ENCODE results near the gene RBFOX1.

Gene RBFOX1

GRCh38 chr16:7316281-7316888 lies 16.3 kb upstream of the RBFOX1 start:
- no peak for TF ChIP-seq CTCF (IDR thresholded peaks at IDR 0.05)
- TF ChIP-seq ZFX (IDR thresholded peaks at IDR 0.05; ENCODE audit: borderline replicate concordance) = no peak
- no peak overlapping the region for H3K27ac ChIP-seq

- H3K27ac ChIP-seq = no peak overlapping the region
- TF ChIP-seq CTCF (IDR thresholded peaks at IDR 0.05) (no peak), ZFX (IDR thresholded peaks at IDR 0.05; ENCODE audit: borderline replicate concordance) (no peak)
Observed at GRCh38 chr16:7317982-7318381, 14.7 kb upstream of the RBFOX1 start.

GRCh38 chr16:7318686-7319085 lies 14.0 kb upstream of the RBFOX1 start:
- TF ChIP-seq CTCF (IDR thresholded peaks at IDR 0.05) (no peak), ZFX (IDR thresholded peaks at IDR 0.05; ENCODE audit: borderline replicate concordance) (no peak)
- no peak overlapping the region for H3K27ac ChIP-seq

GRCh38 chr16:7319514-7319913 lies 13.1 kb upstream of the RBFOX1 start:
- H3K27ac ChIP-seq = no peak overlapping the region
- TF ChIP-seq ZFX (IDR thresholded peaks at IDR 0.05; ENCODE audit: borderline replicate concordance) = no peak

- H3K27ac ChIP-seq = no peak overlapping the region
- TF ChIP-seq CTCF (IDR thresholded peaks at IDR 0.05) = no peak
- no peak for TF ChIP-seq ZFX (IDR thresholded peaks at IDR 0.05; ENCODE audit: borderline replicate concordance)
Observed at GRCh38 chr16:7321661-7322060, 11.0 kb upstream of the RBFOX1 start.

GRCh38 chr16:7324321-7324720 lies 8.3 kb upstream of the RBFOX1 start:
- no peak overlapping the region for H3K27ac ChIP-seq
- no peak for TF ChIP-seq ZFX (IDR thresholded peaks at IDR 0.05; ENCODE audit: borderline replicate concordance)
- no peak for TF ChIP-seq CTCF (IDR thresholded peaks at IDR 0.05)

GRCh38 chr16:7325834-7326233 lies 6.8 kb upstream of the RBFOX1 start:
- TF ChIP-seq ZFX (IDR thresholded peaks at IDR 0.05; ENCODE audit: borderline replicate concordance) = no peak
- TF ChIP-seq CTCF (IDR thresholded peaks at IDR 0.05) = no peak
- no peak overlapping the region for H3K27ac ChIP-seq

- H3K27ac ChIP-seq = no peak overlapping the region
- no peak for TF ChIP-seq CTCF (IDR thresholded peaks at IDR 0.05)
- no peak for TF ChIP-seq ZFX (IDR thresholded peaks at IDR 0.05; ENCODE audit: borderline replicate concordance)
Observed at GRCh38 chr16:7330709-7331108, 1.9 kb upstream of the RBFOX1 start.
